ENCODE measurements around the gene PPFIBP1.

The PPFIBP1 gene

DNA sequence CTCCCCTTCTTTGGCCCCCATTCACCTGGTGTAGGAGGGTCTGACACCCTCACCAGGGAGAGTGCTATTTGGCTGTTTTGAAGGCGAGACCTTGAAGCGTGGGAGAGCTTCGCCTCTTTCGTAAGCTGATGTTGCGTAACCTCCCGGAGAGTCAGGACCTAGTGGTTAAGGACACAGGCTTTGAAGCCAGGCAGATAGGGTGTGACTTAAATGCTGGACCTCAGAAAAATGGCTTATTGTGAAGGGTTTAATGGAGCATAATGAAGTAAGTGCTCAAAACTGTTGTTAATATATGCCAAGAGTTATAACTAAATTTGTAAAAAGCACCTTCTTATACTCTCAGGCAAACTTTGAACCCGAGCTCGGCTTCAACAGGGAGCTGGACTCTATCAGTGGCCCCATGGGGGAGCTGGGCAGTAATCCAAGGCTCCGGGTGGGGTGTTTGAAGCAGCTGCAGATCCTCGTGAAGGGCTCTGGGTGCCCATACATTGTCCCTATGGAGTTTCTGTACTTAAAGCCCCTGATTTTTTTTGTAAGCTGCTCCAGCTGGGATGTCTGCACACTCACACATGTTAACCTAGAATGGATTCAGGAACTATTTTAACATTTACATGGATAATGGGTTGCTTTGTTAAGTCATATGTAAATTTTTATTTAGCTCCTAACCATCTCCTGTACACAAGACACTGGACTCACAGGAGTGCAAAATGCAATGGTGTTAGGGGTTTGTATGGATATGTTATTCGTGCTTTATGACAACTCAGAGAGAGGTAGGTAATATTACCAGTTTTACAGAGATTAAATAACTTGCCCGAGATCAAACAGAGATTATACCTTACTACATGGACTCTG is 26.0 kb downstream of the PPFIBP1 start:
- no peak for DNase-seq (ENCODE audit: extremely low read depth, insufficient read length)
- no peak overlapping the region for H3K4me3 ChIP-seq (replicated peaks; ENCODE audit: low read depth, low read length)
- no peaks in the 10 kb centered on the region for H3K36me3 ChIP-seq (ENCODE audit: control insufficient read depth, insufficient read depth, low read length)
- TF ChIP-seq, protein P1, sequence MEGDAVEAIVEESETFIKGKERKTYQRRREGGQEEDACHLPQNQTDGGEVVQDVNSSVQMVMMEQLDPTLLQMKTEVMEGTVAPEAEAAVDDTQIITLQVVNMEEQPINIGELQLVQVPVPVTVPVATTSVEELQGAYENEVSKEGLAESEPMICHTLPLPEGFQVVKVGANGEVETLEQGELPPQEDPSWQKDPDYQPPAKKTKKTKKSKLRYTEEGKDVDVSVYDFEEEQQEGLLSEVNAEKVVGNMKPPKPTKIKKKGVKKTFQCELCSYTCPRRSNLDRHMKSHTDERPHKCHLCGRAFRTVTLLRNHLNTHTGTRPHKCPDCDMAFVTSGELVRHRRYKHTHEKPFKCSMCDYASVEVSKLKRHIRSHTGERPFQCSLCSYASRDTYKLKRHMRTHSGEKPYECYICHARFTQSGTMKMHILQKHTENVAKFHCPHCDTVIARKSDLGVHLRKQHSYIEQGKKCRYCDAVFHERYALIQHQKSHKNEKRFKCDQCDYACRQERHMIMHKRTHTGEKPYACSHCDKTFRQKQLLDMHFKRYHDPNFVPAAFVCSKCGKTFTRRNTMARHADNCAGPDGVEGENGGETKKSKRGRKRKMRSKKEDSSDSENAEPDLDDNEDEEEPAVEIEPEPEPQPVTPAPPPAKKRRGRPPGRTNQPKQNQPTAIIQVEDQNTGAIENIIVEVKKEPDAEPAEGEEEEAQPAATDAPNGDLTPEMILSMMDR (IDR thresholded peaks at IDR 0.05; ENCODE audit: insufficient read depth, low read length, poor library complexity, severe bottlenecking), result no peak
- H3K27me3 ChIP-seq (replicated peaks; ENCODE audit: control insufficient read depth, insufficient read depth, low read length), result no peaks in the 10 kb centered on the region

DNA sequence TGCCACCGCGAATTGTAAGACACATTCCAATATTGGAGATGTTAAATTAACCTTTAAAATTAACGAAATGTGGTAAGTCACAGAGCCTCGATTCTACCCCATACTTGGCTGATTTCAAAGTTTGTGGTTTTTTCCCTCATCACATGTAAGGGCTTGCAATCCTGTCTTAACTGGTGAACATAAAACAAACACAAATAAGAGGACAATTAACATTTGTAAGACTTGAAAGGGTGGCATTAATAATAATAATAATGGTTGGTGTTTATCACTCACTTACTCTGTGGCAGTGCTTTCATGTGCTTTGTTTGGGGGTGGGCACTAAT is 26.6 kb downstream of the PPFIBP1 start:
- H3K4me3 ChIP-seq (replicated peaks; ENCODE audit: low read depth, low read length), result no peak overlapping the region
- H3K36me3 ChIP-seq (ENCODE audit: control insufficient read depth, insufficient read depth, low read length), result no peaks in the 10 kb centered on the region
- H3K27me3 ChIP-seq (replicated peaks; ENCODE audit: control insufficient read depth, insufficient read depth, low read length), result no peaks in the 10 kb centered on the region
- TF ChIP-seq, protein P1 (IDR thresholded peaks at IDR 0.05; ENCODE audit: insufficient read depth, low read length, poor library complexity, severe bottlenecking), result no peak
- no peak for DNase-seq (ENCODE audit: extremely low read depth, insufficient read length)

DNA sequence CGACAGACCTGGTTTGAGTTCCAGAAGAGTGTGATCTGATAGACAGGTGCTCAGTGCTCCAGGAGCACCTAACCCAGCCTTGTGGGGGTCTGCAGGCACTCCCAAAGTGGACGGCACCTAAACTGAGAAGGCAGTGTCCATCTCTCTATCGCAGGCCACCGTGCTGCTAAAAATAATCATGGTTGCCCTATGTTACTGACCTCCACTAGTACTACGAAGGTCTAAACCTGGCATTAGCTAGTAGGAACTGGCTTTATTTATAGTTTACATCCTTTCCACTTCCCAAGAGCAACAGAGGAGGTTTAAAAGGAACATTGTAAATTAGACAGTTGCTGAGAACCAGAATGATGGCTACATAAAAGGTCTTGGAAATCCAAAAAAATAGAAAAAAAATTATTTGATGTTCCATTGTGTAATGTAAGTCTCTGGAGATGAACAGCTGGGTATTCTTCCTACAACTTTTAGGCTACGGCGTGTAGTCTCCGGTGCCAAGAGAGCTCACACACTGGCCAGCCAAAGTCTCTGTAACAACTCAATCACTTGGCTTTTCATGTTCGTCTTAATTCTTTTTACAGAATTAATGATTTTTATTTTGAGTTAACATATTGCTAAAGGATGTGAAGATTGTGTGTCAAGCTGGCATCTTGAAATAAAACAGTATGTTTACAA is 27.3 kb downstream of the PPFIBP1 start:
- no peaks in the 10 kb centered on the region for H3K36me3 ChIP-seq (ENCODE audit: control insufficient read depth, insufficient read depth, low read length)
- H3K4me3 ChIP-seq (replicated peaks; ENCODE audit: low read depth, low read length), result no peak overlapping the region
- no peaks in the 10 kb centered on the region for H3K27me3 ChIP-seq (replicated peaks; ENCODE audit: control insufficient read depth, insufficient read depth, low read length)
- TF ChIP-seq, protein P1 (IDR thresholded peaks at IDR 0.05; ENCODE audit: insufficient read depth, low read length, poor library complexity, severe bottlenecking), result no peak
- no peak for DNase-seq (ENCODE audit: extremely low read depth, insufficient read length)

DNA sequence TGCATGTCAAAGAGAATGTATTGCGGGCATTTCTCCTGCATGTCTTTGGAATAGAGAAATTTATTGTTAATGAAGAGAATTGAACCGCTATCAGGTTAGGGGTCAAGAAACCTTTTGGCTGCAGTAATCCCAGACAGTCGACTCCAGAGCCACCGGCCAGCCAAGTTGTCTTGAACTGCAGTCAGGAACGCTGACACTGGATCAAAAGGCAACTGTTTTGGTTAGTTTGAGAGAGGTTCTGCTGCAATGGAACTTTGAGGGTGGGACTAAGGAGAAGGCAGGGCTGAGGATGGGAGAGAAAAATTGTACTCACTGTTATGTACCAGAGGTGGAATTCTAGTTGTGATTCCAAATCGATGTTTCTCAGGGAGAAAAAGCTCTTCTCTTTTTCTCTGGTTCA is 28.2 kb downstream of the PPFIBP1 start:
- no peak overlapping the region for H3K4me3 ChIP-seq (replicated peaks; ENCODE audit: low read depth, low read length)
- H3K27me3 ChIP-seq (replicated peaks; ENCODE audit: control insufficient read depth, insufficient read depth, low read length), result no peaks in the 10 kb centered on the region
- TF ChIP-seq, protein P1 (IDR thresholded peaks at IDR 0.05; ENCODE audit: insufficient read depth, low read length, poor library complexity, severe bottlenecking), result no peak
- no peak for DNase-seq (ENCODE audit: extremely low read depth, insufficient read length)
- H3K36me3 ChIP-seq (ENCODE audit: control insufficient read depth, insufficient read depth, low read length), result no peaks in the 10 kb centered on the region

DNA sequence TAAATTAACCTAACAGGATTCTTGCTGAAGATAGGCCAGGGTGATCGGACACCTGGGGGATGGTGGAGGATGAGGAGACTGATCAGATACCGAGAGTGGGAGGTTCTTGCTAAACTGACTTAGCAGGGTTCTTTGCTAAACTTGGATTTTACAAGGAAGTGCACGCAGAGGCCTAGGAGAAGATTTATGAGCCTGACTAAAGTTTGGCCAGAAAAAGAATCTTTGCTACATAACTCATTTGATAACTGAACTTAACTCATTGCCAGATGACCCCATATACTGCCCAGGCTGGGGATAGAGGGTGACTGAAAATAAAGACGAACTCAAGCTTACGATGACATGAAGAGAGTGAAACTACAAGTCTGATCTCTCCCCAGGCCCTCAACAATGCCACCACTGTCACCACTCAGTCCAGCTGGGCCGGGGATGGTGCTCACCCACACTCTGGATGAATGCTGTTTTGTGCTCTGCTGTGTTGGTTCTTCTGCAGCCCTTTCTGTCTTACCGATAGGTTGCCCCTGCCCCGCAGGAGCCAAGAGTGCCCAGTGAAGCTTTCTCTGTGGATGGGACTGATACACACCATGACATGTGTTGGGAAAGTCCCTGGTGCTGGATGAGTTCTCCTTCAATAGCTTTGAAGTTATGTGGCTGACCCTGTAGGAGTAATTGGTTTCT is 29.0 kb downstream of the PPFIBP1 start:
- Histone ChIP-seq H3K4me3 (replicated peaks; ENCODE audit: low read depth, low read length) (no peak overlapping the region), H3K36me3 (ENCODE audit: control insufficient read depth, insufficient read depth, low read length) (no peaks in the 10 kb centered on the region), H3K27me3 (replicated peaks; ENCODE audit: control insufficient read depth, insufficient read depth, low read length) (no peaks in the 10 kb centered on the region)
- no peak for DNase-seq (ENCODE audit: extremely low read depth, insufficient read length)
- TF ChIP-seq, protein P1 (IDR thresholded peaks at IDR 0.05; ENCODE audit: insufficient read depth, low read length, poor library complexity, severe bottlenecking), result no peak

All from GM06990 (cell line).